GM18505 (cell line): ENCODE measurements around the gene TLR4.

Experiments
- ATAC-seq: cut with Tn5 transposase; IDR thresholded peaks from one replicate; pipeline ENCODE4 v1.9.1; 2021; ENCODE audit not compliant: unreplicated experiment
- POLR2A ChIP-seq: IDR thresholded peaks from 4 replicates; pipeline ENCODE4 v1.6.1; 2011; ENCODE audit warnings: borderline replicate concordance; ENCODE audit not compliant: insufficient read depth, insufficient read length; ENCODE audit errors: extremely low read depth

TLR4 gene

GRCh38 chr9:117704024-117704575 is at the start of gene TLR4:
TSS of gene TLR4 (plus strand) at chr9:117704403. CDS start at chr9:117704473, 70 bp downstream.
- peak; percentile 99 for ATAC-seq
- no peak for TF ChIP-seq POLR2A

GRCh38 chr9:117656002-117656401 is 48.2 kb upstream of the TLR4 start:
- ATAC-seq = no peak
- no peak for TF ChIP-seq POLR2A

GRCh38 chr9:117662651-117663050 is 41.6 kb upstream of the TLR4 start:
- ATAC-seq = no peak
- no peak for TF ChIP-seq POLR2A

GRCh38 chr9:117664419-117664818 is 39.8 kb upstream of the TLR4 start:
- ATAC-seq = no peak
- TF ChIP-seq POLR2A = no peak

- ATAC-seq = no peak
- TF ChIP-seq POLR2A = no peak
Observed at GRCh38 chr9:117665601-117666385, 38.4 kb upstream of the TLR4 start.

- TF ChIP-seq POLR2A = no peak
- ATAC-seq = no peak
Observed at GRCh38 chr9:117671468-117671867, 32.7 kb upstream of the TLR4 start.

- TF ChIP-seq POLR2A = no peak
- no peak for ATAC-seq
Observed at GRCh38 chr9:117672369-117672768, 31.8 kb upstream of the TLR4 start.

GRCh38 chr9:117677572-117677971 is 26.6 kb upstream of the TLR4 start:
- ATAC-seq = no peak
- TF ChIP-seq POLR2A = no peak

- TF ChIP-seq POLR2A = no peak
- no peak for ATAC-seq
Observed at GRCh38 chr9:117678871-117679270, 25.3 kb upstream of the TLR4 start.

GRCh38 chr9:117679416-117679815 is 24.8 kb upstream of the TLR4 start:
- no peak for ATAC-seq

GRCh38 chr9:117681888-117682287 is 22.3 kb upstream of the TLR4 start:
- no peak for ATAC-seq
- no peak for TF ChIP-seq POLR2A

More at GRCh38 chr9:117679416-117679815, 24.8 kb upstream of the TLR4 start:
- TF ChIP-seq POLR2A = no peak

GRCh38 chr9:117682955-117683710 is 21.1 kb upstream of the TLR4 start:
- no peak for TF ChIP-seq POLR2A
- peak; percentile 85 for ATAC-seq

GRCh38 chr9:117687532-117687931 is 16.7 kb upstream of the TLR4 start:
- TF ChIP-seq POLR2A = no peak
- ATAC-seq = no peak
